Vagina (tissue), 2 donors: Measurements from ENCODE around the gene CAPN9.

ENCODE experiments used
- CTCF ChIP-seq, 3 experiments: fragments of 450-650 bp in 2 of 3; fragments of 200-600 bp in 1 of 3; sonication (generic) in 1 of 3; IDR thresholded peaks; one replicate each; pipeline ENCODE4 v1.5.1; 2017 to 2019; ENCODE audit warnings: antibody characterized with exemption in 3 of 3, mild to moderate bottlenecking in 2 of 3, moderate library complexity in 2 of 3
- POLR2A ChIP-seq, 2 donors: fragments of 450-650 bp; IDR thresholded peaks; one replicate each; pipeline ENCODE4 v1.6.1; 2017; ENCODE audit warnings: antibody characterized with exemption in 2 of 2, mild to moderate bottlenecking in 2 of 2, moderate library complexity in 2 of 2
- POLR2AphosphoS5 ChIP-seq, 2 donors: sonication (generic); formaldehyde crosslinking; IDR thresholded peaks; one replicate each; pipeline ENCODE4 v1.9.0; 2017; ENCODE audit warnings: antibody characterized with exemption in 2 of 2, mild to moderate bottlenecking in 2 of 2, low read depth in 1 of 2; ENCODE audit not compliant: insufficient read depth in 1 of 2

- TF ChIP-seq CTCF (IDR thresholded peaks at IDR 0.05) (no peak), POLR2A (IDR thresholded peaks at IDR 0.05) (no peak), POLR2AphosphoS5 (IDR thresholded peaks at IDR 0.05; ENCODE audit: insufficient read depth in 1 of 2, low read depth in 1 of 2) (no peak)
Observed at GRCh38 chr1:230778916-230779590, 31.9 kb downstream of the CAPN9 start.
